Left ventricle myocardium inferior (tissue), 1 donor: ENCODE results near the gene UBQLN2. TPM values are rescaled to one million over a fixed set of nuclear protein-coding genes. Genes with fewer than 3 reads are reported as not detected.
A peak's percentile ranks its signal among the peaks of the same experiment; 100 is the strongest.
"Not testable (repeated sequence)": the region's sequence is repeated elsewhere in the genome, so short reads cannot be mapped to it uniquely, and the experiment has no call there.

Source experiments
- DNase-seq: peaks from one replicate; pipeline ENCODE4 v3.0.0-alpha.2; 2020
- H3K27ac ChIP-seq: fragments of 200-600 bp; replicated peaks from 2 replicates; pipeline ENCODE4 v1.8.0; 2021
- H3K27me3 ChIP-seq: fragments of 200-600 bp; 2 replicates; pipeline ENCODE4 v1.8.0; 2021; ENCODE audit warnings: low read depth
- H3K36me3 ChIP-seq: fragments of 200-600 bp; 2 replicates; pipeline ENCODE4 v1.8.0; 2021
- H3K4me1 ChIP-seq: fragments of 200-600 bp; 2 replicates; pipeline ENCODE4 v1.8.0; 2021
- H3K4me3 ChIP-seq: fragments of 200-600 bp; 2 replicates; pipeline ENCODE4 v1.8.0; 2021; ENCODE audit warnings: mild to moderate bottlenecking, moderate library complexity
- H3K9me3 ChIP-seq: fragments of 200-600 bp; replicated peaks from 2 replicates; pipeline ENCODE4 v1.8.0; 2021
- CTCF ChIP-seq: fragments of 200-600 bp; IDR thresholded peaks from 2 replicates; pipeline ENCODE4 v1.8.0; 2021; ENCODE audit warnings: antibody characterized with exemption, mild to moderate bottlenecking, borderline replicate concordance
- intact Hi-C: fragments of 100-400 bp; cut with micrococcal nuclease; formaldehyde crosslinking; loops from one replicate; pipeline ENCODE4 v1.11.0; 2022
- long read RNA-seq: library from polyadenylated mRNA; unstranded; transcript quantifications from one replicate; pipeline ENCODE4 v2.0.0, GENCODE V29; 2021
- total RNA-seq: library from RNA; stranded (reverse); fragmentation: NEBNext Ultra II Directional; extraction: Animal tissue kit (Norgen Biotek cat#: 25700); gene quantifications from one replicate; pipeline ENCODE4 v1.2.1, GENCODE V29; 2021
- donor health status: DM: no; HTN: yes; CAD: no; lungs with severe emphysema.

The UBQLN2 gene
- 34.5 TPM for total RNA-seq
- long read RNA-seq, full-length matches to known transcripts: 155 of 157 reads
- long read RNA-seq, partial matches to known transcripts: 0 of 157 reads
- long read RNA-seq, other reads (novel, unspliced or antisense): 2 of 157 reads

DNA sequence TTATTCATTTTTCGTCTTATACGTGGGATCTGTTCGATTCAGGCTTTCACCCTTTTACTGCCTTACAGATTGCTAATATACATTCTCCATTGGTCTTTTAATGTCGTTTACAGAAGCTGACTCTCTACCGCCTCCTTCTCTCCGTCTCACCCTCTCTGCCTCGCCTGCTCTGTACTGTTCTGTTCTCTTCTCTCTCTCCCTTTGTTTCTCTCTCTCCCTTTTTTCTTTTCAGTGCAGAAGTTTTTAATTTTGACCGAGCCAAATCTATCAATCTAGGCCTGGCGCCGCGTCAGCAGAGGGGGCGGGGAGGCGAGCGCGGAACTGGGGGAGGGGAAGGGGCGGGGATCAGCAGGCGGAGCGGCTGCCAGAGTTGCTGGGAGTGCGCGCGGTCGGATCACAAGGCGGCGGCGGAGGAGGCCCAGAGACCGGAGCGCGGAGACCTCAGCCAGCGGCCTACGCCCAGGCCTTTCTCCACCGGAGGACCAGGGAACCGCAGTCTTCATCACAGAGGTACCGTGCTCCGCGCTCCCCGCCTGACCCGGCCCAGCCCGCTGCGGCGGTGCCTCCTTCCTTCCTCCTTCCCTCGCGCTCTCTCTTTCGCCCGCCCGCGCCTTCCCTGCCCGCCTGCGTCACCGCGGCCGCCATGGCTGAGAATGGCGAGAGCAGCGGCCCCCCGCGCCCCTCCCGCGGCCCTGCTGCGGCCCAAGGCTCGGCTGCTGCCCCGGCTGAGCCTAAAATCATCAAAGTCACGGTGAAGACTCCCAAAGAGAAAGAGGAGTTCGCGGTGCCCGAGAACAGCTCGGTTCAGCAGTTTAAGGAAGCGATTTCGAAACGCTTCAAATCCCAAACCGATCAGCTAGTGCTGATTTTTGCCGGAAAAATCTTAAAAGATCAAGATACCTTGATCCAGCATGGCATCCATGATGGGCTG is at the start of gene UBQLN2:
Gene UBQLN2, plus strand, starts transcription at position 397 of the 931 bp plus-strand sequence. Its CDS starts 247 bp downstream, at position 644.
- intact Hi-C loops: no loop called here
- Histone ChIP-seq H3K36me3 (no peaks in the 10 kb centered on the region), H3K4me3 (peak within 1 kb of the TSS; percentile 72), H3K27ac (peak within 1 kb of the TSS; percentile 96), H3K9me3 (no peaks in the 10 kb centered on the region), H3K4me1 (peaks cover 44% of the 10 kb centered on the region), H3K27me3 (no peaks in the 10 kb centered on the region)
- DNase-seq: peak; percentile 83
- peak; percentile 28 for TF ChIP-seq CTCF

DNA sequence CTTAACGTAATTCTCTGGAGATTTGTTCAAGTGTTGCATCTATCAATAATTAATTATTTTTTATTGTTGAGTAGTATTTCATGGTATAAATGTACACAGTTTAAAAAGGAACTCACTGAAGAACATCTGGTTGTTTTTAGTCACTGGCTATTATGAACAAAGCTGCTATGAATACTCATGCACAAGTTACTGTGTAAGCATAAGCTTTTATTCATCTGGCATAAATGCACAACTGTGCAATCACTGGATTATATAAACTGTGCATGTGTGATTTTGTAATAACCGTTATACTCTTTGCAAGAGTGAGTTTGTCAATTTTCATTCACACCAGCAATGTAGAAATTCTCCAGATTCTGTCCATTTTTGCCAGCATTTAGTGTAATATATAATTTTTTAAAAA is 43.8 kb upstream of the UBQLN2 start:
- Histone ChIP-seq H3K36me3 (no peaks in the 10 kb centered on the region), H3K27me3 (no peaks in the 10 kb centered on the region), H3K9me3 (no peaks in the 10 kb centered on the region), H3K4me1 (no peaks in the 10 kb centered on the region), H3K4me3 (no peak overlapping the region), H3K27ac (no peak overlapping the region)
- DNase-seq: no peak
- intact Hi-C loops: no loop called here
- no peak for TF ChIP-seq CTCF

DNA sequence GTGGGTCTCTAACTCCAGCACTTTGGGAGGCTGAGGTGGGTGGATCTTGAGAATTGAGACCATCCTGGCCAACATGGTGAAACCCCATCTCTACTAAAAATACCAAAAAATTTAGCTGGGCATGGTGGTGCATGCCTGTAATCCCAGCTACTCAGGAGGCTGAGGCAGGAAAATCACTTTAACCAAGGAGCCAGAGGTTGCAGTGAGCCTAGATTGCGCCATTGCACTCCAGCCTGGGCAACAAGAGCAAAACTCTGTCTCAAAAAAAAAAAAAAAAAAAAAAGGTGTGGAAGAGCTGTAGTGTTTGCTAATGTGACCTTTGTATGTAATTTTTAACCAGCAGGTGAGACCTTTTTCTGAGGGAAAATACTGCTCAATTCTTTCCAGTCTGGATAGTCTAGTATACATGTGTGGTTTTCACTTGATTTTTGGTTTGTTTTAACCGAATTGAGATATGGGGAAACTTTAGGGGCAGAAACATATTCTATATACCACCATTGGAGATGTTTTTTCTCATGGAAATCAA is 33.9 kb upstream of the UBQLN2 start:
- H3K36me3 ChIP-seq, H3K27me3 ChIP-seq, intact Hi-C loops, H3K9me3 ChIP-seq, H3K27ac ChIP-seq, H3K4me1 ChIP-seq, DNase-seq, H3K4me3 ChIP-seq: not testable (repeated sequence)

- H3K4me1 ChIP-seq: no peaks in the 10 kb centered on the region
Measured at GRCh38 chrX:56530011-56530410, 33.4 kb upstream of the UBQLN2 start.

DNA sequence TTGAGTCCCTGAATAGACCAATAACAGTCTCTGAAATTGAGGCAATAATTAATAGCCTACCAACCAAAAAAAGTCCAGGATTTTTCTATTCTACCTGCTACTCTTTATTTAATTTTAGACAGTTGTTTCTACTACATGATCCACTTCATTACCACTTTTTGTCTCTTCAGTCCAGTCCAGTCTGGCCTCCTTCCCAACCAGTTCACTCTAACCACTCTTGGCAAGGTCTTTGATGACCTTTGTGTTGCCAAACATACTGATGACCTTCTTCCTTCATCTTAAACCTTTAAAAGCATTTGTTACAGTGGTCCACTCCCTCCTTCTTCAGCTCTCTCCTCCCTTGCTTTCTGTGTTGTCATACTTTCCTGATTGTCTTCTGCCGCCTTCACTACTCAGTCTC is 12.8 kb upstream of the UBQLN2 start:
- Histone ChIP-seq H3K9me3 (peaks cover 2% of the 10 kb centered on the region), H3K27ac (no peak overlapping the region), H3K4me3 (no peak overlapping the region), H3K27me3 (no peaks in the 10 kb centered on the region), H3K4me1 (no peaks in the 10 kb centered on the region), H3K36me3 (no peaks in the 10 kb centered on the region)
- intact Hi-C loops: no loop called here
- DNase-seq: no peak
- TF ChIP-seq CTCF: no peak

More at GRCh38 chrX:56530011-56530410, 33.4 kb upstream of the UBQLN2 start:
- Histone ChIP-seq H3K27ac (no peak overlapping the region), H3K9me3 (no peaks in the 10 kb centered on the region), H3K4me3 (no peak overlapping the region), H3K36me3 (no peaks in the 10 kb centered on the region), H3K27me3 (no peaks in the 10 kb centered on the region)
- DNase-seq: no peak
- intact Hi-C loops: no loop called here
- no peak for TF ChIP-seq CTCF

DNA sequence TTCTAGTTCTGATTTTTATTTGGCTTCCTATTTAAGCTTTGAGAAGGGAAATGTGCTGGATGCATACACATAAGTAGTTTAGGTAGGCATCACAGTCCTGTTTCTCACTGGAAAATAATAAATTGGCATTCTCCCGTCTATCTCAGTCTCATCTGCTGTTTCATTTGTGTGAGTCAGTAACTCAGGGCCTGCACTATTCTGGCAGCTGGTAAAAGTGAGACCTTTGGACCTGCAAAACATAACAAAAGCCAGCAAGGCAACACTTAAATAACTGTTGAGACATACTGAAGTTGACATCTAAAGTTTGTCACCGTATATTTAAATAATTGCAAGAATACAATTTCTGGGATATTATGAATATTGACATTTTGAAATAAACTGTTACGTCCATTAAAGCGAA is 8.6 kb upstream of the UBQLN2 start:
- intact Hi-C loops: no loop called here
- H3K36me3 ChIP-seq: no peaks in the 10 kb centered on the region
- H3K27me3 ChIP-seq: no peaks in the 10 kb centered on the region
- DNase-seq: no peak
- no peaks in the 10 kb centered on the region for H3K4me1 ChIP-seq
- H3K27ac ChIP-seq: no peak overlapping the region
- no peaks in the 10 kb centered on the region for H3K9me3 ChIP-seq
- TF ChIP-seq CTCF: no peak
- H3K4me3 ChIP-seq: no peak overlapping the region
